ENCODE data around the gene NLRC3.
A peak's percentile ranks its signal among the peaks of the same experiment; 100 is the strongest.

The NLRC3 gene

GRCh38 chr16:3607161-3607560, 30.0 kb upstream of the NLRC3 start:
- DNase-seq (no peak), ATAC-seq (no peak)
- Mint-ChIP-seq H3K4me1 (peaks cover 24% of the 10 kb centered on the region), H3K27ac (no peak overlapping the region), H3K9me3 (no peaks in the 10 kb centered on the region), H3K4me3 (no peak overlapping the region), H3K27me3 (no peaks in the 10 kb centered on the region)

DNA sequence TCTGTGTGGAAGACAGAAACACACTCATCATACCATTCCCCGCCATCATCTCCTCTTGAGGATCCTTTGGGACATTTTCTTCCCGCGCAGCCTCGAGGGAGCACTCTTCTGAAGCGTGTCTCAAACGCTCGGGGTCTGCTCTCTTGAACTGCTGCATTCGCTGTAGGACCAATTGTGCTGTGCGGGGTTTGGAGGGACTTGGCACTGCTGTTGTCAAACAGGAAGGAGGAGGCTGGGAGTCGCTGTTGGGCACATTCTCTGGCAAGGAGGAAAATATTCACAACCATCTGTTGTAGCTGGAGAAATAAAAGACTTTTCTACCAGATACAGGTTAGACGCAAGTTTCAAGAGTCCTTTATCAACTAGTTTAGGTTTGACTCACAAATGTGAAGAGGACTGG, 29.2 kb upstream of the NLRC3 start:
- H3K4me3 Mint-ChIP-seq: no peak overlapping the region
- ATAC-seq: no peak

GRCh38 chr16:3602320-3602653, 25.1 kb upstream of the NLRC3 start:
- Mint-ChIP-seq H3K4me3 (no peak overlapping the region), H3K9me3 (no peaks in the 10 kb centered on the region), H3K4me1 (peaks cover 12% of the 10 kb centered on the region), H3K27ac (no peak overlapping the region), H3K27me3 (no peaks in the 10 kb centered on the region)
- DNase-seq (no peak), ATAC-seq (no peak)

More for the DNA sequence above, 29.2 kb upstream of the NLRC3 start:
- H3K27ac Mint-ChIP-seq: peak overlapping the region in 1 of 2 donors; percentile 45
- H3K27me3 Mint-ChIP-seq: no peaks in the 10 kb centered on the region
- peaks cover 19% of the 10 kb centered on the region for H3K4me1 Mint-ChIP-seq
- H3K9me3 Mint-ChIP-seq: no peaks in the 10 kb centered on the region
- DNase-seq: no peak

- Mint-ChIP-seq H3K9me3 (no peaks in the 10 kb centered on the region), H3K27me3 (no peaks in the 10 kb centered on the region), H3K27ac (no peak overlapping the region), H3K4me3 (no peak overlapping the region), H3K4me1 (peaks cover 8% of the 10 kb centered on the region)
- no peak for ATAC-seq
- no peak for DNase-seq
These were observed 24.6 kb upstream of the NLRC3 start for GRCh38 chr16:3601614-3602319.

DNA sequence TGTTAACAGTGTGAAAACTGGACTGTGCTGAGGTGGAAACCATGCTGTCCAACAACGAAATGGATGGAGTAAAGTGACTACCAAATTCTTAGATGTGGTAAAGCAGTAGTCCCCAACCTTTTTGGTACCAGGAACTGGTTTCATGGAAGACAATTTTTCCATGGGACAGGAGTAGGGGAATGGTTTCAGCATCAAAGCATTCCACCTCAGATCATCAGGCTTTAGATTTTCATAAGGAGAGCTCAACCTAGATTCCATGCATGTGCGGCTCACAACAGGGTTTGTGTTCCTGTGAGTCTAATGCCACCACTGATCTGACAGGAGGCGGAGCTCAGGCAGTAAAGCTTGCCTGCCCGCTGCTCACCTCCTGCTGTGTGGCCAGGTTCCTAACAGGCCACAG, 22.7 kb upstream of the NLRC3 start:
- ATAC-seq: no peak
- no peak overlapping the region for H3K27ac Mint-ChIP-seq
- DNase-seq: no peak
- peaks cover 13% of the 10 kb centered on the region for H3K4me1 Mint-ChIP-seq
- H3K9me3 Mint-ChIP-seq: no peaks in the 10 kb centered on the region
- H3K27me3 Mint-ChIP-seq: no peaks in the 10 kb centered on the region
- H3K4me3 Mint-ChIP-seq: no peak overlapping the region

DNA sequence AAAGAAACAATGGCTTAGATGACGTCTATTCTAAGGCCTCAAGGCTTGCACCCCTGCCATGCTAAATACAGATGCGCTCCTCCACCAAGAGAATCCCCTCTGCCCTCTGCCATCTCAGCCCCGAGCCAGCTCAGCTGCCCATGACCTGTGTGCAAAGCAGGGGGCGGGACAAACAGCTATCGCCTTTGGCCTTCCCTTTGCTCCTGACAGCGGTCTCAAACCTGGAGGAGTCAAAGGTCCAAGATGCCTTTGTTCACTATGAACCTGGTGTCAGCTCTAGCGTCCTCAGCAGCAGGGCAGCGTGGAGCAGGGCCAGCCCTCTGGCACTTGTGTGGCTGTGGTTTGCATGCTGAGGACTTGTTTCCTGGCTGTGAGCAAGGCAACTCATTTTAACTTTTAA, 21.9 kb upstream of the NLRC3 start:
- no peaks in the 10 kb centered on the region for H3K9me3 Mint-ChIP-seq
- DNase-seq: no peak
- H3K4me3 Mint-ChIP-seq: no peak overlapping the region
- peaks cover 13% of the 10 kb centered on the region for H3K4me1 Mint-ChIP-seq
- peak overlapping the region in 1 of 2 donors; percentile 63 for H3K27ac Mint-ChIP-seq
- ATAC-seq: no peak
- H3K27me3 Mint-ChIP-seq: no peaks in the 10 kb centered on the region

- ATAC-seq (no peak), DNase-seq (no peak)
- Mint-ChIP-seq H3K27me3 (no peaks in the 10 kb centered on the region), H3K4me3 (no peak overlapping the region), H3K27ac (no peak overlapping the region), H3K9me3 (no peaks in the 10 kb centered on the region), H3K4me1 (peaks cover 13% of the 10 kb centered on the region)
These were observed 21.0 kb upstream of the NLRC3 start for GRCh38 chr16:3598236-3598635.

GRCh38 chr16:3597676-3598075, 20.5 kb upstream of the NLRC3 start:
- DNase-seq: no peak
- no peak for ATAC-seq
- H3K4me3 Mint-ChIP-seq: no peak overlapping the region
- no peak overlapping the region for H3K27ac Mint-ChIP-seq
- no peaks in the 10 kb centered on the region for H3K27me3 Mint-ChIP-seq
- no peaks in the 10 kb centered on the region for H3K9me3 Mint-ChIP-seq
- peaks cover 13% of the 10 kb centered on the region for H3K4me1 Mint-ChIP-seq

DNA sequence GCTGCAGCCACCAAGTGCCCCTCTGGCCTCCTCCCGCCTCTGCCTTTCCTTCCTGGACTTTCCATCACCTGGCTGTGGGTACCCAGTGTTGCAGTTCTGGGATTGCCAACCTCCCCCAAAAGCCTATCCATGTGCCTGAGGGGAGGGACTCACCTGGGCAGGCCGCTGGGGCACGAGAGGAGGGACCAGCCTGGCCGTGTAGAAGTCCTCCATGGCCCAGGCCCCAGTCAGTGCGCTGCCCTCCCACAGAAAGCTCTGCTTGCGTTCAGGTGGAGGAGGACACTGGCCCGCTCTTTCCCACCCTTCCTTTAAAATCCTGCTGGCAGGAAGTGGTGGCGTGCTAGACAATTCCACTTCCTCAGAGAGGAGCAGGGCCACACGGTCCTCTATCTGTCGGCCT, 20.0 kb upstream of the NLRC3 start:
- no peaks in the 10 kb centered on the region for H3K27me3 Mint-ChIP-seq
- no peak overlapping the region for H3K4me3 Mint-ChIP-seq
- no peak overlapping the region for H3K27ac Mint-ChIP-seq
- no peaks in the 10 kb centered on the region for H3K9me3 Mint-ChIP-seq
- peaks cover 13% of the 10 kb centered on the region for H3K4me1 Mint-ChIP-seq
- DNase-seq (no peak), ATAC-seq (no peak)

DNA sequence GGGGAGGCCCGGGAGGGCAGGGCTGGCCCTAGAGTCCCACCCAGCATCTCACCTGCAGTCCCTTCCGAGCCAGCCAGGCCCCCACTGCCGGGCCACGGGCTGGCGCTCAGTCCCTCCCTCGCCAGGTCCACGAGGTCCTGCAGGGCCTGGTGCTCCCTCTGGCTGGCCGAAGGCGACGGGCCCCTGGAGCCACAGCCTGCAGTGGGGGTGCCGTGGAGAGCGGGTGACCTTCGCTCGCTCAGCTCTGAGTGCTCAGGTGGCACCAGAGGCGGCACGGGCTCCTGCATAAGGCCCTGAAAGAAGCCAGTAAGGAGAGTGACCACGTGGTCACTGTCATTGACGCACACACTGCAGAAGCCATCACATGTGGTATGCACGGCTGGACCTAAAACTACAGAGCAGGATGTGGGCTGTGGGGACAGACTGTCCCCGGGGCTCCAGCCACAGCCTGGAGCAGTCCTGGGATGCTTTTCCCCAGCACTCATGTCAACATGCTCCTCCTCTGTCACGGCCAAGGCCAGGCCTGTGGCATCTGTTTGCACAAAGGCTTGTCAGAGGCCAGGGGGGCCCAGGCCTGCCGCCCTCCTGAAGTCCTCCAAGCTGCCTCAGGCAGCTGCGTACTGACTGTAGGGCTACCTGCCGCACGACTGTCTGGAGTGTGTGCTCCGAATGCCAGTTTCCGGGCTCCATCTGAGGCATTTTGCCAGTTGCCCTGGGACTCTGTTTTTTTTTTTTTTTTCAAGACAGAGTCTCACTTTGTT, 19.1 kb upstream of the NLRC3 start:
- ATAC-seq (no peak), DNase-seq (no peak)
- Mint-ChIP-seq H3K27me3 (no peaks in the 10 kb centered on the region), H3K4me3 (no peak overlapping the region), H3K9me3 (no peaks in the 10 kb centered on the region), H3K27ac (no peak overlapping the region), H3K4me1 (peaks cover 13% of the 10 kb centered on the region)

DNA sequence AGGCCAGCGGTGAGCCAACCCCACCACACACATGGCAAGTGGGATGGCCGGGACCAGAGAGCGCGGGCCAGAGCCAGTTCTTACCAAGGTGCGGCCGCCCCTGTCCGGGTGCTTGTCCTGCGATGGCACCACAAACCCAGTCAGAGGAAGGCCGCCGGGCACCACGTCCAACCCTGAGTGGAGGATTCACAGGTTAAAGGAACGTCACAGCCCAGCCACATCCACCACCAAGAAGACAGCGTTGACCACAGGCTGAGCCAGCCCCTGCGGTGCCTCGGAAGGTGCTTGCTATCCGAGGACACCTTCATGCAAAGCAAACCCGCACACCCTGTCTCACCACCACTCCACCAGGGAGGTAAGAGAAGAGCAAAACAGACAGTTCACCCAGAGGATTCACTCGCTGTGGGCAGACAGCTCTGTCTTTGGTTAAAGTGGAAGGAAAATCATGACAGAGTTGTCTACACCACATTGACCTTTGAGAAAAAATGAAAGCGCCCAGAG, 18.4 kb upstream of the NLRC3 start:
- peaks cover 13% of the 10 kb centered on the region for H3K4me1 Mint-ChIP-seq
- no peaks in the 10 kb centered on the region for H3K9me3 Mint-ChIP-seq
- no peak overlapping the region for H3K4me3 Mint-ChIP-seq
- peak; percentile 20 for ATAC-seq
- peak overlapping the region in 1 of 2 donors; percentile 83 for H3K27ac Mint-ChIP-seq
- no peak for DNase-seq
- H3K27me3 Mint-ChIP-seq: no peaks in the 10 kb centered on the region

DNA sequence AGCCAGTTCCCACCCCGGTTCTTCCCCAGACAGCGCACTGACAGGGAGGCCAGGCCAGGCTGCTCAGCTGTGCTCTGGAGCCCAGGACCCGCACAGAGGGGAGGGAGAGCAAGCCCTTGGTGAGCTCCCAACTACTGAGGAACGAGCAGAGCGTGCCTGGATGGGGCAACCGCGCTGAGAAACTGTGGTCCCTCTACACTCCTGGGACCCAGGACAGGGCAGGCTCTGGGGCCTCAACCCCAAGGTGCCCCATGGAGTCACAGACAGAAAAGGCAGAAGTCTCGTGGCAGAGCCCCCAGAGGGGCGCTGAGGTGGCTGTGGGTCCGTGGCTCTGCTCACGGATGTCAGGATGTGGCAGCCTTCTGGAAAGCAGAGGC, 17.9 kb upstream of the NLRC3 start:
- Mint-ChIP-seq H3K4me1 (peaks cover 13% of the 10 kb centered on the region), H3K4me3 (no peak overlapping the region), H3K9me3 (no peaks in the 10 kb centered on the region), H3K27ac (peak overlapping the region in 1 of 2 donors; percentile 83), H3K27me3 (no peaks in the 10 kb centered on the region)
- DNase-seq (no peak), ATAC-seq (no peak)

DNA sequence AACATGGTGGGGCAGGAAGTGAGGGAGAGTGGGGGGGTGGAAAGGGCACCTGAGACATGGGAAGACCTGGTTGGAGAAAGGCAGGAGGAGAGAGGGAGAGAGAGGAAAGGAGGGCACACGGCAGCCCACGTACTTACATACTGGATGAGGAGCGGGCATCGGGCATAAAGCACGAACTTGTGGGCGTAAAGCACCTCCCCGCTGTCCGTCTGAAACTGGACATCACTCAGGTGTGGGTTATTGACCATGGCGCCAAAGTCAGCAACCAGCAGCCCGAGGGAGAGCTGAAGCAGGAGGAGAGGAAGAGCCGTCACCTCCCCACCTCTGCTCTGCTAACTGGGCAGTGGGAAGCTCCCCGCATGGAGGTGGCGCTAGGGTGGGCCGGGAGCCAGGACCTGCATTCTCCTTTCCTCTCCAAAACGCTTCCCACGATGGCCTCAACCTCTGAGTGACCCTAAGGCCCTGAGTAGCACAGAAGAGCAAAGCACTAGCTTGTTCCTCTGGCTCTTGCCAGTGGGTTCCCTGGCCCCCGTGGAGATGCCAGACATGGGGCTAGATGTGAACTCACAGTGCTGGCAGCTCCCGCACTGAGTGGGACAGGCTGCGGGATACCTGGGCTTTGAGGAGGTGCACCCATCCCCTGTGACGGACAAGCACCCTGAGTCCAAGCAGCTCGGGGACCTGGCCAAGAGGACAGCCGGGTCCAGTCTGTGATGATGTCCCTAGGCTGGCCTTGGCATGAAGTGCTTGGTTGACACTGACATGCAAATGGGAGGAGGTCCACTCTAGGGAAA, 17.3 kb upstream of the NLRC3 start:
- Mint-ChIP-seq H3K4me3 (no peak overlapping the region), H3K9me3 (no peaks in the 10 kb centered on the region), H3K27ac (peak overlapping the region in 1 of 2 donors; percentile 83), H3K27me3 (no peaks in the 10 kb centered on the region), H3K4me1 (peaks cover 13% of the 10 kb centered on the region)
- ATAC-seq: no peak
- no peak for DNase-seq

DNA sequence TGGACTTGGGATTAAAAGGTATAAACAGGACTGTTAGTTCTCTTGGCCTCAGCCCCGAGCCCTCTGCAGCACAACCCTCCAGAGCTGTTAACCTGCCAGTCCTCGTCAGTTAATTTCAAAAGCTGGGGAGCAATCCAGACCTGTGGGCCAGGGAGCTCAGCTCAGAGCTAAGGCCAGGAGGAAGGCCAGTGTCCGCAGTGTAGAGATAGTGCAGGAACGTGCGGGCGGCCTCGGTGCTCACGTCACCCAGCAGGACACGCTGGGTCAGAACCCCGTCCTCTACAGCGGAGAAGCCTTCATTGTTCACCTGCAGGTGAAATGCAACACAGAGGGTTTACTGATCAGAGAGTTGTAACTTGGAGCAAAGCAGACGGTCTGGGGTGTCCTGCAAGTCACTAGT, 15.4 kb upstream of the NLRC3 start:
- ATAC-seq: no peak
- peaks cover 8% of the 10 kb centered on the region for H3K4me1 Mint-ChIP-seq
- no peak overlapping the region for H3K27ac Mint-ChIP-seq
- no peaks in the 10 kb centered on the region for H3K9me3 Mint-ChIP-seq
- H3K27me3 Mint-ChIP-seq: no peaks in the 10 kb centered on the region
- H3K4me3 Mint-ChIP-seq: no peak overlapping the region
- DNase-seq: no peak

- Mint-ChIP-seq H3K27ac (no peak overlapping the region), H3K4me1 (peaks cover 5% of the 10 kb centered on the region), H3K4me3 (no peak overlapping the region), H3K27me3 (no peaks in the 10 kb centered on the region), H3K9me3 (no peaks in the 10 kb centered on the region)
- DNase-seq (no peak), ATAC-seq (no peak)
These were observed 14.8 kb upstream of the NLRC3 start for GRCh38 chr16:3591991-3592390.

DNA sequence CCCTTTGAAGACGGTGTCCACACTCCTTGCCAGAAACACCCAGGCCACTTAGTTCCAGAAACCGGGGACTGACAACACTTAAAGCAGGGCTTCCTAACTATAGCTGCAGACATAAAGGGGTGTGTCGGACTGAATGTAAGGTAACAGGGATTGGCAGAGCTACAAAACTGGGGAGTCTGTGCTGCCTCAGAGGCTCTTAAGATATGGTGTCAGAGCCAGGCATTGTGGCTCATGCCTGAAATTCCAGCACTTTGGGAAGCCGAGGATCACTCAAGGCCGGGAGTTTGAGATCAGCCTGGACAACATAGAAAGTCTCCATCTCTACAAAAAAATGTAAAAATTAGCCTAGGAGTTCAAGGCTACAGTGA, 14.2 kb upstream of the NLRC3 start:
- DNase-seq: no peak
- Mint-ChIP-seq H3K27ac (no peak overlapping the region), H3K27me3 (no peaks in the 10 kb centered on the region), H3K4me1 (peaks cover 5% of the 10 kb centered on the region), H3K4me3 (no peak overlapping the region), H3K9me3 (no peaks in the 10 kb centered on the region)
- ATAC-seq: no peak

Data from stimulated activated naive CD8-positive, alpha-beta T cell treated with anti-CD3 and anti-CD28 coated beads, Interleukin-15, amount 100 ng/mL, for 72 hours (primary cell).